ENCODE results near the gene INAVA. TPM values are rescaled to one million over a fixed set of nuclear protein-coding genes. Genes with fewer than 3 reads are reported as not detected.

The INAVA gene
- total and polyA plus RNA-seq, 2 experiments from 2014 or later: not detected

- H3K9me2 ChIP-seq (ENCODE audit: insufficient read depth): no peaks in the 10 kb centered on the region
- no peak overlapping the region for H3K27ac ChIP-seq
- no peak overlapping the region for H3K9ac ChIP-seq
- TF ChIP-seq EZH2 (IDR thresholded peaks at IDR 0.05; ENCODE audit: insufficient read depth, poor library complexity, severe bottlenecking) (no peak), EZH2phosphoT487 (IDR thresholded peaks at IDR 0.05; ENCODE audit: insufficient read depth, low read depth) (no peak)
- H3K4me2 ChIP-seq (ENCODE audit: unreplicated experiment): no peak overlapping the region
- 36 to 44% methylated on average over 9 of the region's 9 CpGs for WGBS, 2 experiments (ENCODE audit: low coverage in 1 of 2, low lambda C conversion rate in 2 of 2, missing lambda C conversion rate in 2 of 2)
- H3F3A ChIP-seq (ENCODE audit: insufficient read depth): no peaks in the 10 kb centered on the region
- no peaks in the 10 kb centered on the region for H3K79me2 ChIP-seq (ENCODE audit: insufficient read depth)
- no peaks in the 10 kb centered on the region for H3K4me1 ChIP-seq (ENCODE audit: insufficient read depth)
- no peak overlapping the region for H3K4me3 ChIP-seq
- in situ Hi-C loops (cut with MboI): no loop called here
- H3K9me3 ChIP-seq (ENCODE audit: low read depth): no peaks in the 10 kb centered on the region
- H3K27me3 ChIP-seq (replicated peaks; ENCODE audit: insufficient read depth): peaks cover 33% of the 10 kb centered on the region
- H3K36me3 ChIP-seq (ENCODE audit: low read depth): no peaks in the 10 kb centered on the region
- H4K20me1 ChIP-seq (ENCODE audit: insufficient read depth): no peaks in the 10 kb centered on the region
- DNase-seq: no peak
- no peak overlapping the region for H2AFZ ChIP-seq
These were observed 26.9 kb downstream of the INAVA start for GRCh38 chr1:200921571-200922110.

GRCh38 chr1:200922406-200922805, 27.7 kb downstream of the INAVA start:
- no peak overlapping the region for H3K4me3 ChIP-seq
- TF ChIP-seq EZH2 (IDR thresholded peaks at IDR 0.05; ENCODE audit: insufficient read depth, poor library complexity, severe bottlenecking) (no peak), EZH2phosphoT487 (IDR thresholded peaks at IDR 0.05; ENCODE audit: insufficient read depth, low read depth) (no peak)
- no peaks in the 10 kb centered on the region for H3F3A ChIP-seq (ENCODE audit: insufficient read depth)
- H3K27me3 ChIP-seq (replicated peaks; ENCODE audit: insufficient read depth): peaks cover 33% of the 10 kb centered on the region
- no peak overlapping the region for H2AFZ ChIP-seq
- no peak for DNase-seq
- no peaks in the 10 kb centered on the region for H3K4me1 ChIP-seq (ENCODE audit: insufficient read depth)
- no peak overlapping the region for H3K27ac ChIP-seq
- no peaks in the 10 kb centered on the region for H3K9me3 ChIP-seq (ENCODE audit: low read depth)
- no peak overlapping the region for H3K9ac ChIP-seq
- 50 to 58% methylated on average over 2 of the region's 2 CpGs for WGBS, 2 experiments (ENCODE audit: low coverage in 1 of 2, low lambda C conversion rate in 2 of 2, missing lambda C conversion rate in 2 of 2)
- no peaks in the 10 kb centered on the region for H4K20me1 ChIP-seq (ENCODE audit: insufficient read depth)
- no peak overlapping the region for H3K4me2 ChIP-seq (ENCODE audit: unreplicated experiment)
- in situ Hi-C loops (cut with MboI): no loop called here
- no peaks in the 10 kb centered on the region for H3K9me2 ChIP-seq (ENCODE audit: insufficient read depth)
- no peaks in the 10 kb centered on the region for H3K79me2 ChIP-seq (ENCODE audit: insufficient read depth)
- no peaks in the 10 kb centered on the region for H3K36me3 ChIP-seq (ENCODE audit: low read depth)

- 92 to 94% methylated on average over 1 of the region's 1 CpG for WGBS, 2 experiments (ENCODE audit: low coverage in 1 of 2, low lambda C conversion rate in 2 of 2, missing lambda C conversion rate in 2 of 2)
- H3K27ac ChIP-seq: no peak overlapping the region
- peak; percentile 23 for DNase-seq
- H4K20me1 ChIP-seq (ENCODE audit: insufficient read depth): no peaks in the 10 kb centered on the region
- H3K79me2 ChIP-seq (ENCODE audit: insufficient read depth): no peaks in the 10 kb centered on the region
- no peaks in the 10 kb centered on the region for H3K9me3 ChIP-seq (ENCODE audit: low read depth)
- peaks cover 40% of the 10 kb centered on the region for H3K27me3 ChIP-seq (replicated peaks; ENCODE audit: insufficient read depth)
- no peaks in the 10 kb centered on the region for H3F3A ChIP-seq (ENCODE audit: insufficient read depth)
- H3K4me2 ChIP-seq (ENCODE audit: unreplicated experiment): no peak overlapping the region
- no peaks in the 10 kb centered on the region for H3K9me2 ChIP-seq (ENCODE audit: insufficient read depth)
- no peak for TF ChIP-seq EZH2 (IDR thresholded peaks at IDR 0.05; ENCODE audit: insufficient read depth, poor library complexity, severe bottlenecking)
- TF ChIP-seq EZH2phosphoT487 (IDR thresholded peaks at IDR 0.05; ENCODE audit: insufficient read depth, low read depth): no peak
- H3K9ac ChIP-seq: no peak overlapping the region
- H3K36me3 ChIP-seq (ENCODE audit: low read depth): no peaks in the 10 kb centered on the region
- no peaks in the 10 kb centered on the region for H3K4me1 ChIP-seq (ENCODE audit: insufficient read depth)
- H2AFZ ChIP-seq: no peak overlapping the region
- in situ Hi-C loops (cut with MboI): no loop called here
- H3K4me3 ChIP-seq: no peak overlapping the region
These were observed 28.9 kb downstream of the INAVA start for GRCh38 chr1:200923601-200924000.

GRCh38 chr1:200925831-200926230, 31.1 kb downstream of the INAVA start:
- Histone ChIP-seq H3K4me3 (no peak overlapping the region), H3F3A (ENCODE audit: insufficient read depth) (no peaks in the 10 kb centered on the region), H3K9me2 (ENCODE audit: insufficient read depth) (no peaks in the 10 kb centered on the region), H3K4me2 (ENCODE audit: unreplicated experiment) (no peak overlapping the region), H3K27ac (no peak overlapping the region), H3K9me3 (ENCODE audit: low read depth) (no peaks in the 10 kb centered on the region), H4K20me1 (ENCODE audit: insufficient read depth) (no peaks in the 10 kb centered on the region), H3K79me2 (ENCODE audit: insufficient read depth) (no peaks in the 10 kb centered on the region), H3K9ac (no peak overlapping the region), H3K36me3 (ENCODE audit: low read depth) (no peaks in the 10 kb centered on the region), H3K27me3 (replicated peaks; ENCODE audit: insufficient read depth) (peaks cover 37% of the 10 kb centered on the region), H3K4me1 (ENCODE audit: insufficient read depth) (no peaks in the 10 kb centered on the region), H2AFZ (no peak overlapping the region)
- WGBS, 2 experiments (ENCODE audit: low coverage in 1 of 2, low lambda C conversion rate in 2 of 2, missing lambda C conversion rate in 2 of 2): 47 to 52% methylated on average over 4 of the region's 4 CpGs
- in situ Hi-C loops (cut with MboI): no loop called here
- DNase-seq: peak; percentile 42
- TF ChIP-seq EZH2 (IDR thresholded peaks at IDR 0.05; ENCODE audit: insufficient read depth, poor library complexity, severe bottlenecking) (no peak), EZH2phosphoT487 (IDR thresholded peaks at IDR 0.05; ENCODE audit: insufficient read depth, low read depth) (no peak)
